Measurements from ENCODE around the gene SPNS2. TPM values are rescaled to one million over a fixed set of nuclear protein-coding genes. Genes with fewer than 3 reads are reported as not detected.

SPNS2 gene
- total and polyA plus RNA-seq, 10 of the 15 experiments (the other 5 are each of a cell fraction or from before 2014, with no cell fraction given): 0.04 to 1.1 (median 0.23) TPM; not detected in 2

DNA sequence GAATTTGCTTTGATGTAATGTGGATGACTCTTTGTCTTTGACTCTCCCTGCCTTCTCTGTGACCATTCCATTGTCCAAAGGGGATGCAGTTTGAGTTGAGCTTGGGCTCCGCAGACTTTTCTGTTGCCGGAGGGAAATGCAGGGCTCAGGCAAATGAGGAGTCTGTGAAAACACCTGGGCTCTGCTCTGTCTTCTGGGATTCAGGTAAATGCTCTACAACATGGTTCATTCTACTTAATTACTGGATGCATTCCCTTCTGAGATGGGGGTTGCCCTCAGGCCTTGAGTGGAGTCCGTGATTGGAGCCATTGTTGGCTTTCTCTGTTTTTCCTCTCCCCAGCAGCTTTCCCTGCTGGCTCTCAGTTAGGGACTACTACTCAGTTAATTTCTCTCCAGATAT, 26.4 kb upstream of the SPNS2 start:
- Histone ChIP-seq H3K4me2 (ENCODE audit: control insufficient read depth, insufficient read depth) (no peak overlapping the region), H4K20me1 (ENCODE audit: control insufficient read depth, insufficient read depth) (no peaks in the 10 kb centered on the region), H3K36me3 (ENCODE audit: control insufficient read depth in 2 of 2, insufficient read depth in 2 of 2, low read length in 1 of 2) (no peaks in the 10 kb centered on the region), H2AFZ (ENCODE audit: control insufficient read depth, low read depth, low read length) (no peak overlapping the region), H3K4me3 (no peak overlapping the region), H3K27ac (ENCODE audit: control insufficient read depth, insufficient read depth) (no peak overlapping the region), H3K9ac (ENCODE audit: control insufficient read depth, insufficient read depth, low read length) (no peak overlapping the region), H3K27me3 (replicated peaks in 1 of 2; ENCODE audit: control insufficient read depth in 2 of 2, insufficient read depth in 2 of 2, low read length in 1 of 2) (peaks cover 0 to 2% of the 10 kb centered on the region in 2 experiments; a peak in 3 of 4 replicates), H3K79me2 (ENCODE audit: control insufficient read depth, insufficient read depth, low read length) (no peaks in the 10 kb centered on the region), H3K9me3 (replicated peaks; ENCODE audit: control insufficient read depth, insufficient read depth, low read length) (no peaks in the 10 kb centered on the region), H3K4me1 (ENCODE audit: control insufficient read depth, insufficient read depth, low read length) (no peaks in the 10 kb centered on the region)
- CTCF ChIA-PET: no interaction called here
- no TSS peak for BruUV-seq (replicated peaks)
- in situ Hi-C loops (cut with MboI): no loop called here
- ATAC-seq: no peak
- no peak for DNase-seq (ENCODE audit: low read depth, low spot score)
- 58% methylated on average over 3 of the region's 3 CpGs for WGBS (ENCODE audit: insufficient coverage, insufficient replicate concordance, low lambda C conversion rate, missing lambda C conversion rate)
- POLR2A ChIA-PET: no interaction called here
- intact Hi-C loops (cut with micrococcal nuclease; ENCODE audit: unreplicated experiment): no loop called here
- SMC1A ChIA-PET (ENCODE audit: uncharacterized antibody, unreplicated experiment): no interaction called here
- RAD21 ChIA-PET (ENCODE audit: unreplicated experiment): no interaction called here
- no peak for TF ChIP-seq ZNF622 (IDR thresholded peaks at IDR 0.05)
- TF ChIP-seq CEBPZ (IDR thresholded peaks at IDR 0.05; ENCODE audit: low read depth, low read length): no peak
- TF ChIP-seq TAF1 (IDR thresholded peaks at IDR 0.05; ENCODE audit: borderline replicate concordance, low read depth, low read length): no peak
- TF ChIP-seq, protein P1, sequence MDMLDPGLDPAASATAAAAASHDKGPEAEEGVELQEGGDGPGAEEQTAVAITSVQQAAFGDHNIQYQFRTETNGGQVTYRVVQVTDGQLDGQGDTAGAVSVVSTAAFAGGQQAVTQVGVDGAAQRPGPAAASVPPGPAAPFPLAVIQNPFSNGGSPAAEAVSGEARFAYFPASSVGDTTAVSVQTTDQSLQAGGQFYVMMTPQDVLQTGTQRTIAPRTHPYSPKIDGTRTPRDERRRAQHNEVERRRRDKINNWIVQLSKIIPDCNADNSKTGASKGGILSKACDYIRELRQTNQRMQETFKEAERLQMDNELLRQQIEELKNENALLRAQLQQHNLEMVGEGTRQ (IDR thresholded peaks at IDR 0.05; ENCODE audit: borderline replicate concordance, low read depth, low read length): no peak
- no peak for TF ChIP-seq RB1 (IDR thresholded peaks at IDR 0.05; ENCODE audit: borderline replicate concordance)
- TF ChIP-seq HDAC2 (IDR thresholded peaks at IDR 0.05): no peak
- TF ChIP-seq TCF7 (IDR thresholded peaks at IDR 0.05; ENCODE audit: borderline replicate concordance): no peak
- TF ChIP-seq TCF12 (IDR thresholded peaks at IDR 0.05; ENCODE audit: low read depth, low read length): no peak
- TF ChIP-seq BRCA1 (IDR thresholded peaks at IDR 0.05; ENCODE audit: low read depth, low read length): no peak
- TF ChIP-seq, protein P2, sequence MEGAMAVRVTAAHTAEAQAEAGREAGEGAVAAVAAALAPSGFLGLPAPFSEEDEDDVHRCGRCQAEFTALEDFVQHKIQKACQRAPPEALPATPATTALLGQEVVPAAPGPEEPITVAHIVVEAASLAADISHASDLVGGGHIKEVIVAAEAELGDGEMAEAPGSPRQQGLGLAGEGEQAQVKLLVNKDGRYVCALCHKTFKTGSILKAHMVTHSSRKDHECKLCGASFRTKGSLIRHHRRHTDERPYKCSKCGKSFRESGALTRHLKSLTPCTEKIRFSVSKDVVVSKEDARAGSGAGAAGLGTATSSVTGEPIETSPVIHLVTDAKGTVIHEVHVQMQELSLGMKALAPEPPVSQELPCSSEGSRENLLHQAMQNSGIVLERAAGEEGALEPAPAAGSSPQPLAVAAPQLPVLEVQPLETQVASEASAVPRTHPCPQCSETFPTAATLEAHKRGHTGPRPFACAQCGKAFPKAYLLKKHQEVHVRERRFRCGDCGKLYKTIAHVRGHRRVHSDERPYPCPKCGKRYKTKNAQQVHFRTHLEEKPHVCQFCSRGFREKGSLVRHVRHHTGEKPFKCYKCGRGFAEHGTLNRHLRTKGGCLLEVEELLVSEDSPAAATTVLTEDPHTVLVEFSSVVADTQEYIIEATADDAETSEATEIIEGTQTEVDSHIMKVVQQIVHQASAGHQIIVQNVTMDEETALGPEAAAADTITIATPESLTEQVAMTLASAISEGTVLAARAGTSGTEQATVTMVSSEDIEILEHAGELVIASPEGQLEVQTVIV (IDR thresholded peaks at IDR 0.05; ENCODE audit: borderline replicate concordance, partially characterized antibody): no peak
- TF ChIP-seq ZSCAN29 (IDR thresholded peaks at IDR 0.05): no peak
- TF ChIP-seq, protein P3, sequence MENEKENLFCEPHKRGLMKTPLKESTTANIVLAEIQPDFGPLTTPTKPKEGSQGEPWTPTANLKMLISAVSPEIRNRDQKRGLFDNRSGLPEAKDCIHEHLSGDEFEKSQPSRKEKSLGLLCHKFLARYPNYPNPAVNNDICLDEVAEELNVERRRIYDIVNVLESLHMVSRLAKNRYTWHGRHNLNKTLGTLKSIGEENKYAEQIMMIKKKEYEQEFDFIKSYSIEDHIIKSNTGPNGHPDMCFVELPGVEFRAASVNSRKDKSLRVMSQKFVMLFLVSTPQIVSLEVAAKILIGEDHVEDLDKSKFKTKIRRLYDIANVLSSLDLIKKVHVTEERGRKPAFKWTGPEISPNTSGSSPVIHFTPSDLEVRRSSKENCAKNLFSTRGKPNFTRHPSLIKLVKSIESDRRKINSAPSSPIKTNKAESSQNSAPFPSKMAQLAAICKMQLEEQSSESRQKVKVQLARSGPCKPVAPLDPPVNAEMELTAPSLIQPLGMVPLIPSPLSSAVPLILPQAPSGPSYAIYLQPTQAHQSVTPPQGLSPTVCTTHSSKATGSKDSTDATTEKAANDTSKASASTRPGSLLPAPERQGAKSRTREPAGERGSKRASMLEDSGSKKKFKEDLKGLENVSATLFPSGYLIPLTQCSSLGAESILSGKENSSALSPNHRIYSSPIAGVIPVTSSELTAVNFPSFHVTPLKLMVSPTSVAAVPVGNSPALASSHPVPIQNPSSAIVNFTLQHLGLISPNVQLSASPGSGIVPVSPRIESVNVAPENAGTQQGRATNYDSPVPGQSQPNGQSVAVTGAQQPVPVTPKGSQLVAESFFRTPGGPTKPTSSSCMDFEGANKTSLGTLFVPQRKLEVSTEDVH (IDR thresholded peaks at IDR 0.05; ENCODE audit: low read depth, partially characterized antibody): no peak
- no peak for FAIRE-seq
